CD4-positive, alpha-beta T cell (primary cell): ENCODE data around the gene CACNA2D3. TPM values are rescaled to one million over a fixed set of nuclear protein-coding genes. Genes with fewer than 3 reads are reported as not detected.

Experiments
- ATAC-seq: fragments of 200-7000 bp; cut with Tn5 transposase; one replicate; pipeline ENCODE4 v1.10.0; 2022; ENCODE audit warnings: mild to moderate bottlenecking; ENCODE audit not compliant: poor library complexity
- CTCF ChIA-PET: fragments of 350-600 bp; sonication (Branson Sonifier 250); formaldehyde crosslinking; loops from one replicate; lab custom pipeline; 2021; ENCODE audit warnings: antibody characterized with exemption, inconsistent platforms; lab: Charles Lee
- POLR2A ChIA-PET: fragments of 350-600 bp; sonication (Branson Sonifier 250); formaldehyde crosslinking; loops from one replicate; lab custom pipeline; 2021; ENCODE audit warnings: antibody characterized with exemption, inconsistent platforms; lab: Charles Lee
- DNase-seq, 14 experiments: peaks; one replicate each; pipeline ENCODE4 v3.0.0-alpha.2; 2013 to 2020; ENCODE audit warnings: mixed read lengths in 2 of 14
- H3K27ac ChIP-seq, 2 donors: one replicate each; pipeline versions ENCODE4 v1.5.1 to v1.7.0; 2013; ENCODE audit warnings: low read length in 2 of 2, low read depth in 1 of 2, mild to moderate bottlenecking in 1 of 2
- H3K27me3 ChIP-seq, 2 experiments: 1 replicate in 1 of 2; 2 replicates in 1 of 2; pipeline versions ENCODE4 v1.6.1 to v1.7.0; 2013; ENCODE audit warnings: low read length in 2 of 2, control low read depth in 1 of 2, mild to moderate bottlenecking in 1 of 2, moderate library complexity in 1 of 2; ENCODE audit not compliant: insufficient read depth in 2 of 2, control insufficient read depth in 1 of 2
- H3K36me3 ChIP-seq: one replicate; pipeline ENCODE4 v1.6.1; 2013; ENCODE audit warnings: low read length, control low read depth; ENCODE audit not compliant: insufficient read depth
- H3K4me1 ChIP-seq: one replicate; pipeline ENCODE4 v1.6.1; 2013; ENCODE audit warnings: low read length, control low read depth; ENCODE audit not compliant: insufficient read depth
- H3K4me3 ChIP-seq: one replicate; pipeline ENCODE4 v1.5.1; 2013; ENCODE audit warnings: mild to moderate bottlenecking, low read length, moderate library complexity
- H3K9me3 ChIP-seq, 2 experiments: 1 replicate in 1 of 2; 2 replicates in 1 of 2; pipeline versions ENCODE4 v1.6.1 to v1.7.0; 2013; ENCODE audit warnings: low read length in 2 of 2, mild to moderate bottlenecking in 2 of 2, control low read depth in 1 of 2, moderate library complexity in 1 of 2; ENCODE audit not compliant: control insufficient read depth in 1 of 2, insufficient read depth in 1 of 2
- H3K27ac Mint-ChIP-seq: one replicate; pipeline ENCODE4 v1.8.0; 2020; ENCODE audit warnings: mixed read lengths
- H3K27me3 Mint-ChIP-seq: one replicate; pipeline ENCODE4 v1.8.0; 2021; ENCODE audit warnings: mixed read lengths
- H3K36me3 Mint-ChIP-seq: one replicate; pipeline ENCODE4 v1.8.0; 2021; ENCODE audit warnings: low read depth, mixed read lengths
- H3K4me1 Mint-ChIP-seq: one replicate; pipeline ENCODE4 v1.8.0; 2021; ENCODE audit warnings: low read depth, mixed read lengths
- H3K4me3 Mint-ChIP-seq: one replicate; pipeline ENCODE4 v1.8.0; 2020; ENCODE audit warnings: mild to moderate bottlenecking, mixed read lengths
- H3K9me3 Mint-ChIP-seq: one replicate; pipeline ENCODE4 v1.8.0; 2020; ENCODE audit warnings: mixed read lengths
- CTCF ChIP-seq: fragments of 200-600 bp; IDR thresholded peaks from one replicate; pipeline ENCODE4 v1.8.0; 2022; ENCODE audit warnings: antibody characterized with exemption, mild to moderate bottlenecking
- intact Hi-C, 2 experiments: fragments of 100-400 bp; cut with DNase I in 1 of 2; cut with micrococcal nuclease in 1 of 2; formaldehyde crosslinking; loops; one replicate each; pipeline versions ENCODE4 v1.15.1 to v1.9.0; 2023 to 2025; cut with DNase I, micrococcal nuclease
- total RNA-seq, 174 experiments: library from RNA in 2 of 174; stranded (reverse) in 2 of 174; gene quantifications; one replicate each; pipeline ENCODE4 v1.2.3 and lab custom pipeline; 2021 to 2026

The CACNA2D3 gene
- total RNA-seq, 2 experiments from 2014 or later: 0.08 TPM; not detected in 1

GRCh38 chr3:54528668-54529067 is 406.3 kb downstream of the CACNA2D3 start:
- Histone ChIP-seq H3K27ac (no peak overlapping the region), H3K4me3 (no peak overlapping the region), H3K36me3 (no peaks in the 10 kb centered on the region), H3K27me3 (peaks cover 0 to 2% of the 10 kb centered on the region in 2 experiments), H3K9me3 (peaks cover 12 to 21% of the 10 kb centered on the region in 2 experiments), H3K4me1 (no peaks in the 10 kb centered on the region)
- Mint-ChIP-seq H3K9me3 (peaks cover 7% of the 10 kb centered on the region), H3K4me1 (no peaks in the 10 kb centered on the region), H3K27ac (no peak overlapping the region), H3K4me3 (no peak overlapping the region), H3K27me3 (no peaks in the 10 kb centered on the region), H3K36me3 (no peaks in the 10 kb centered on the region)
- no peak for TF ChIP-seq CTCF
- DNase-seq (no peak), ATAC-seq (no peak)
- intact Hi-C loops: no loop called here
- ChIA-PET POLR2A (no interaction called here), CTCF (no interaction called here)

GRCh38 chr3:54530091-54530490 is 407.7 kb downstream of the CACNA2D3 start:
- Histone ChIP-seq H3K27me3 (peaks cover 0 to 2% of the 10 kb centered on the region in 2 experiments), H3K36me3 (no peaks in the 10 kb centered on the region), H3K4me1 (no peaks in the 10 kb centered on the region), H3K9me3 (peaks cover 12 to 20% of the 10 kb centered on the region in 2 experiments), H3K4me3 (no peak overlapping the region), H3K27ac (no peak overlapping the region)
- H3K27ac Mint-ChIP-seq: no peak overlapping the region
- no peaks in the 10 kb centered on the region for H3K27me3 Mint-ChIP-seq
- peaks cover 2% of the 10 kb centered on the region for H3K9me3 Mint-ChIP-seq
- POLR2A ChIA-PET: no interaction called here
- H3K4me3 Mint-ChIP-seq: no peak overlapping the region
- ATAC-seq: no peak
- no peaks in the 10 kb centered on the region for H3K4me1 Mint-ChIP-seq
- DNase-seq: no peak
- intact Hi-C loops: no loop called here
- CTCF ChIA-PET: no interaction called here
- H3K36me3 Mint-ChIP-seq: no peaks in the 10 kb centered on the region
- no peak for TF ChIP-seq CTCF

GRCh38 chr3:54530944-54531343 is 408.6 kb downstream of the CACNA2D3 start:
- no peaks in the 10 kb centered on the region for H3K4me1 Mint-ChIP-seq
- CTCF ChIA-PET: no interaction called here

More at GRCh38 chr3:54530944-54531343, 408.6 kb downstream of the CACNA2D3 start:
- H3K27ac Mint-ChIP-seq: no peak overlapping the region
- TF ChIP-seq CTCF: no peak
- POLR2A ChIA-PET: no interaction called here
- ATAC-seq (no peak), DNase-seq (no peak)
- Histone ChIP-seq H3K4me1 (no peaks in the 10 kb centered on the region), H3K9me3 (peaks cover 12% of the 10 kb centered on the region in 2 experiments), H3K27me3 (peaks cover 0 to 2% of the 10 kb centered on the region in 2 experiments), H3K27ac (no peak overlapping the region), H3K36me3 (no peaks in the 10 kb centered on the region), H3K4me3 (no peak overlapping the region)
- intact Hi-C loops: no loop called here
- no peak overlapping the region for H3K4me3 Mint-ChIP-seq
- H3K27me3 Mint-ChIP-seq: no peaks in the 10 kb centered on the region
- H3K36me3 Mint-ChIP-seq: no peaks in the 10 kb centered on the region
- no peaks in the 10 kb centered on the region for H3K9me3 Mint-ChIP-seq
